GM19395 (cell line): ENCODE results near the gene GLS.
"Not testable (repeated sequence)": the region's sequence is repeated elsewhere in the genome, so short reads cannot be mapped to it uniquely, and the experiment has no call there.

Source experiments
- ATAC-seq: cut with Tn5 transposase; IDR thresholded peaks from one replicate; pipeline ENCODE4 v1.9.1; 2021; ENCODE audit warnings: mild to moderate bottlenecking, moderate library complexity; ENCODE audit not compliant: unreplicated experiment

Gene GLS

GRCh38 chr2:190882856-190883582, 2.4 kb downstream of the GLS start:
- ATAC-seq: no peak

GRCh38 chr2:190885844-190886243, 5.2 kb downstream of the GLS start:
- not testable (repeated sequence) for ATAC-seq

GRCh38 chr2:190887089-190887488, 6.5 kb downstream of the GLS start:
- peak; percentile 78 for ATAC-seq

GRCh38 chr2:190888449-190888848, 7.8 kb downstream of the GLS start:
- no peak for ATAC-seq

GRCh38 chr2:190889175-190889943, 8.7 kb downstream of the GLS start:
- no peak for ATAC-seq

GRCh38 chr2:190891372-190891771, 10.8 kb downstream of the GLS start:
- ATAC-seq: peak; percentile 58

- no peak for ATAC-seq
Measured at GRCh38 chr2:190891889-190892288, 11.3 kb downstream of the GLS start.

- no peak for ATAC-seq
Measured at GRCh38 chr2:190893157-190893556, 12.5 kb downstream of the GLS start.

- no peak for ATAC-seq
Measured at GRCh38 chr2:190896477-190896876, 15.9 kb downstream of the GLS start.

- no peak for ATAC-seq
Measured at GRCh38 chr2:190903693-190904450, 23.3 kb downstream of the GLS start.

GRCh38 chr2:190904640-190905261, 24.1 kb downstream of the GLS start:
- ATAC-seq: no peak

GRCh38 chr2:190908532-190908931, 27.9 kb downstream of the GLS start:
- no peak for ATAC-seq

- ATAC-seq: no peak
Measured at GRCh38 chr2:190909680-190910079, 29.1 kb downstream of the GLS start.

GRCh38 chr2:190910341-190911136, 29.9 kb downstream of the GLS start:
- no peak for ATAC-seq

GRCh38 chr2:190911813-190912212, 31.2 kb downstream of the GLS start:
- ATAC-seq: peak; percentile 91

GRCh38 chr2:190912726-190913125, 32.1 kb downstream of the GLS start:
- ATAC-seq: no peak

- no peak for ATAC-seq
Measured at GRCh38 chr2:190913725-190914124, 33.1 kb downstream of the GLS start.

GRCh38 chr2:190916829-190917228, 36.2 kb downstream of the GLS start:
- ATAC-seq: no peak

- ATAC-seq: no peak
Measured at GRCh38 chr2:190920085-190920484, 39.5 kb downstream of the GLS start.

GRCh38 chr2:190922376-190922775, 41.8 kb downstream of the GLS start:
- no peak for ATAC-seq
